WERI-Rb-1 (cell line): ENCODE results near the gene MROH2B.

Source experiments
- DNase-seq: peaks from one replicate; pipeline ENCODE4 v3.0.0-alpha.2; 2020
- H3K27ac ChIP-seq: fragments of 250-450 bp; sonication (Bioruptor Pico); 2 replicates; pipeline ENCODE4 v1.5.1; 2020; ENCODE audit warnings: mild to moderate bottlenecking, moderate library complexity
- H3K27me3 ChIP-seq: fragments of 250-450 bp; sonication (Bioruptor Pico); 2 replicates; pipeline ENCODE4 v1.5.1; 2021; ENCODE audit warnings: mild to moderate bottlenecking, low read depth, moderate library complexity; ENCODE audit not compliant: insufficient read depth, severe bottlenecking
- H3K36me3 ChIP-seq: fragments of 250-450 bp; sonication (Bioruptor Pico); 2 replicates; pipeline ENCODE4 v1.5.1; 2020; ENCODE audit warnings: mild to moderate bottlenecking, moderate library complexity
- H3K4me3 ChIP-seq: 2 replicates; pipeline ENCODE4 v1.5.1; 2011; ENCODE audit warnings: low read depth, mild to moderate bottlenecking, control low read depth, low read length
- H3K9me3 ChIP-seq: fragments of 250-450 bp; sonication (Bioruptor Pico); 2 replicates; pipeline ENCODE4 v1.5.1; 2021; ENCODE audit warnings: mild to moderate bottlenecking, moderate library complexity; ENCODE audit not compliant: severe bottlenecking
- CTCF ChIP-seq: IDR thresholded peaks from 2 replicates; pipeline ENCODE4 v1.5.1; 2011; ENCODE audit warnings: low read depth, mild to moderate bottlenecking, control low read depth, inconsistent platforms, low read length

MROH2B gene

GRCh38 chr5:41009232-41009631 lies 61.9 kb downstream of the MROH2B start:
- no peaks in the 10 kb centered on the region for H3K36me3 ChIP-seq

GRCh38 chr5:41004931-41005330 lies 66.2 kb downstream of the MROH2B start:
- Histone ChIP-seq H3K36me3 (no peaks in the 10 kb centered on the region), H3K27ac (no peak overlapping the region), H3K27me3 (no peaks in the 10 kb centered on the region), H3K9me3 (no peaks in the 10 kb centered on the region), H3K4me3 (no peak overlapping the region)
- TF ChIP-seq CTCF, result no peak
- no peak for DNase-seq

More at GRCh38 chr5:41009232-41009631, 61.9 kb downstream of the MROH2B start:
- Histone ChIP-seq H3K27me3 (no peaks in the 10 kb centered on the region), H3K9me3 (no peaks in the 10 kb centered on the region), H3K4me3 (no peak overlapping the region), H3K27ac (no peak overlapping the region)
- no peak for TF ChIP-seq CTCF
- DNase-seq, result no peak

GRCh38 chr5:41003670-41004376 lies 67.3 kb downstream of the MROH2B start:
- TF ChIP-seq CTCF, result no peak
- Histone ChIP-seq H3K27ac (no peak overlapping the region), H3K9me3 (no peaks in the 10 kb centered on the region), H3K27me3 (no peaks in the 10 kb centered on the region), H3K4me3 (no peak overlapping the region), H3K36me3 (no peaks in the 10 kb centered on the region)
- no peak for DNase-seq

GRCh38 chr5:40999966-41000365 lies 71.2 kb downstream of the MROH2B start:
- H3K4me3 ChIP-seq, result no peak overlapping the region
- TF ChIP-seq CTCF, result no peak
- H3K27ac ChIP-seq, result no peak overlapping the region
- H3K9me3 ChIP-seq, result no peaks in the 10 kb centered on the region
- H3K36me3 ChIP-seq, result no peaks in the 10 kb centered on the region
- DNase-seq, result no peak
- H3K27me3 ChIP-seq, result no peaks in the 10 kb centered on the region

- H3K36me3 ChIP-seq, result no peaks in the 10 kb centered on the region
- no peak overlapping the region for H3K27ac ChIP-seq
- H3K4me3 ChIP-seq, result no peak overlapping the region
- no peaks in the 10 kb centered on the region for H3K9me3 ChIP-seq
- TF ChIP-seq CTCF, result no peak
- H3K27me3 ChIP-seq, result no peaks in the 10 kb centered on the region
- no peak for DNase-seq
Observed at GRCh38 chr5:40999142-40999541, 72.0 kb downstream of the MROH2B start.
